Cardiac fibroblast (primary cell): ENCODE results near the gene CIAO2A.

ENCODE experiments used
- DNase-seq, 2 donors: peaks; one replicate each; pipeline versions ENCODE4 v3.0.0 to v3.0.0-alpha.2; 2010; ENCODE audit warnings: low read depth in 2 of 2
- H3K4me3 ChIP-seq, 2 donors: replicated peaks in 1 of 2; 1 replicate in 1 of 2; 2 replicates in 1 of 2; pipeline ENCODE4 v1.5.1; 2011; ENCODE audit warnings: low read depth in 2 of 2, low read length in 2 of 2, mild to moderate bottlenecking in 2 of 2, moderate library complexity in 1 of 2
- CTCF ChIP-seq: IDR thresholded peaks from one replicate; pipeline ENCODE4 v1.5.1; 2011; ENCODE audit warnings: low read depth, mild to moderate bottlenecking, low read length, inconsistent platforms

Gene CIAO2A

GRCh38 chr15:64029110-64029509, 64.5 kb downstream of the CIAO2A start:
- no peak overlapping the region for H3K4me3 ChIP-seq
- no peak for DNase-seq
- no peak for TF ChIP-seq CTCF

- TF ChIP-seq CTCF, result no peak
- DNase-seq, result no peak
- no peak overlapping the region for H3K4me3 ChIP-seq
Observed at GRCh38 chr15:64026591-64026990, 67.0 kb downstream of the CIAO2A start.

- TF ChIP-seq CTCF, result no peak
- peak; percentile 13 to 18 for DNase-seq
- no peak overlapping the region for H3K4me3 ChIP-seq
Observed at GRCh38 chr15:64024172-64025050, 69.2 kb downstream of the CIAO2A start.

GRCh38 chr15:64023220-64023619, 70.4 kb downstream of the CIAO2A start:
- TF ChIP-seq CTCF, result no peak
- no peak for DNase-seq
- H3K4me3 ChIP-seq, result no peak overlapping the region

- no peak for DNase-seq
- no peak overlapping the region for H3K4me3 ChIP-seq
- TF ChIP-seq CTCF, result no peak
Observed at GRCh38 chr15:64022571-64022970, 71.1 kb downstream of the CIAO2A start.
